GM21576 (cell line): ENCODE measurements around the gene CPNE1.

Experiments
- ATAC-seq: cut with Tn5 transposase; IDR thresholded peaks from one replicate; pipeline ENCODE4 v1.9.1; 2021; ENCODE audit warnings: mild to moderate bottlenecking, moderate library complexity; ENCODE audit not compliant: unreplicated experiment

The CPNE1 gene

DNA sequence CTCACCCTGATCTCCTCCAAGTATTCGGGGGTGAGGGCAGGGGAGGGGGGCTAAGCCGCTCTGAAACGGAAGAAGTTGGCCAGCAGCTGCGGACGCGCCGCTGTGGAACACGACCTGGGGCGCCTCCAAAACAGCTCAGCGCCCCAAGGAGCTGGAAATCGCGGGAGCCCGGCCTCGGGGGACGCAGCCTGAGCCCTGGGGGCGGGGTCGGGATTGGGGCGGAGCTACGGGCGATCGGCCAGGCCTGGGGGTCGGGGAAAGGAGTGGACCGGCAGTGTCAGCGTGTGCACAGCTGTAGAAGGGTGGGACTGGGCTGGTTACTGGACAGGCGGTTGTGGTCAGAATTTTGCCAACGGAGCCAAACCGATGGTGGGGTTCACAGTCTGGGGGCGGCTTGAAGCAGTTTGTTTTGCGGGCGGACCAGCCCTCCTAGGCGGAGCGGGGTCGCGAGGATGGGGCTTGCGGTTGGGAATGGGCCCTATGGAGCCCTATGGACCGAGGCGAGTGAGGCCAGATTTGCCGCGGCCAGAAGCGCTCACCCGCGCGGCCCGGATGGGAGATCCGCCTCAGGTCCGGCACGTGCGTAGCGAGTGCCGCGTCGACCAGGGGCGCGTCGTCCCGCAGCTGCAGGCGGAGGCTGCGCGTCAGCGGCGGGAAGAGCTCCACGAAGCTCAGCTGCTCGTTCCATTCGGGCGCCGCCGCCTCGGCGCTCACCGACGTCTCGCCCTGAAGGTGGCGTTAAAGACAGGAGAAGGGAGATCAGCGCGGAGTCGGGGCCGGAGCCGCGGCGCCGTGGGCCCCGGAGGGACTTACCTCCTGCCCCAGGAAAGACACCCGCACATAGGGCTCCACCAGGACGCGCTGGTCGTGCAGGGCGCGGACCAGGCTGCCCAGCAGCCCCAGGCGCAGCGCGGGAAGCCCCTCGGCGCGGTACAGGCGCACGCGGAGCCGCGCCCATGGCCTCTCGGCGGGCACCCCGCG, 63.4 kb downstream of the CPNE1 start:
- no peak for ATAC-seq

DNA sequence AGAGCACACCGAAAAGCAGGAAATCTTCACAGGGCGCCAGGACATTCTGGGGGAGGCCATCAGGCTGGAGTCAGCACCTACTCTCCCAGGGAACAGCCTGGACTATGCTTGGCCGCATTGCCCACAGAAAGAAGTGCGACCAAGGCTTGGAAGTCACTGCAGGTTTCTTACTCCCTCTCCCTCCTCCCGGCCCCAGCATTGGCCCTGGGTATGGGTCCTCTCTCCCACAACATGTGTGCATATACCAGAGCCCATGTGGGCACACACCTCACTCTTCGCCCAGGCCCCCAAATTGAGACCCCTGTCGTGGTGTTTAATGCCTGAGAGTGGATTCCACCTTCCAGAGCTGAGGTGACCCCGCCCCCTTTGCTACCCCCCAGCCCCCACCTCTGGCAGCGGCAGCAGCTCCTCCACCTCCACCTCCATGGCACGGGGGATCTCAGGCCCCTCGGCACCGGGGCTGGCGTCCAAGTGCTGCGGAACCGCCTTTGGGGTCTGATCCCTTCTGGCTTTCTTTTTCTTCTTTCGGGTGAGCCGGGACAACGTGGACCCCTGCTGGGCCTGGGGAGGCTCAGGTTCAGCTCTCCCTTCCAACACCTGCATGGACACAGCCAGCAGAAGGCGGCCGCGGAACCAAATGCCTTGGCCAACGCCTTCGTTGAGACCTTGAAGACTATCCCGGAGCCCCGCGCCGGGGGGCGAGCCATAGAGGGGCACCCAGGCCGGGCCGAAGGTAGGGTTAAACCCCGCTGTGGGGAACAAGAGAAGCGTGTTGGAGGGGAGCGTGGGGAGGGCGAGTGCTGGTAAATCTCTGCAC, 64.3 kb downstream of the CPNE1 start:
- ATAC-seq, result no peak

- ATAC-seq, result no peak
Measured at GRCh38 chr20:35599776-35600120, 65.0 kb downstream of the CPNE1 start.

DNA sequence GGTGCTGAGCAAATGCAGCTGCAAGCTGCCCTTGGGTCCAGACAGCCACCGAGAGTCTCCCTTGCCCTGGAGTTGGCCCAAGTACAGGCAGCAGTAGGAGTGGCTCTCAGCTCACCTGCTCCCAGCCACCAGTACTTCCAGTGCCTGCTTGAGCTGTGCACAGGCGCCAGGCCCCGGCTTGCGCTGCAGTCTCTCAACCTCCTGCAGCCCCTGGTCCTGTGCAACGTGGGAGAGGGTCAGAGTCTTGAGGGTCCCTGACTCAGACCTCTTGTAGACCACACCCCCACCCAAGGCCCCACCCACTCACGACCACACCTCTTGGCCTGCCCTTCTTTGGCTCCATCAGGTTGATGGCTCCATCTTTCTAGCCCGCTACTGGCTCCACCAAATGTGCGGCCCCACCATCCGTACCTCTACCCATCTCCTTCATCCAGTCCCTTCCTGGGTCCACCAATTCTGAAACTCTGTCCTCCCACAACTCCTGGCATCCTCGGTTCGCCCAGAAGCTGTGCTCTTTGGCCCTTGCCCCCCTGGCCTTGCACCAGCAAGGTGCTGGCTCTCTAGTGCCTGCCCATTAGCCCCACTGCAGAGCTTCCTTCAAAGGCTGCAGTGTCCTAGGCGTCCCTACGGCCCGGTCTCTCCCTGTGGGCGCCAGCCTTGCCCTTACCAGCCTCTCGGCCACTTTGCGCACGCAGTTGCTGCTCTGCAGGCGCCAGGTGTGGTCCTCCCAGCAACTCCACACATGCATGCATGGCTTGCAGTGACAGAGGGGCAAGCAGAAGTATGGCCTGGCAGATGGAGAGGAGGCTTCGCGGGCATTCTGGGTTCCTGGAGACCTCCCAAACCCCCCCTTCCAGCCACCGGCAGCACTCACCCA, 65.6 kb downstream of the CPNE1 start:
- ATAC-seq, result no peak

- ATAC-seq, result no peak
Measured at GRCh38 chr20:35598476-35598875, 66.2 kb downstream of the CPNE1 start.

DNA sequence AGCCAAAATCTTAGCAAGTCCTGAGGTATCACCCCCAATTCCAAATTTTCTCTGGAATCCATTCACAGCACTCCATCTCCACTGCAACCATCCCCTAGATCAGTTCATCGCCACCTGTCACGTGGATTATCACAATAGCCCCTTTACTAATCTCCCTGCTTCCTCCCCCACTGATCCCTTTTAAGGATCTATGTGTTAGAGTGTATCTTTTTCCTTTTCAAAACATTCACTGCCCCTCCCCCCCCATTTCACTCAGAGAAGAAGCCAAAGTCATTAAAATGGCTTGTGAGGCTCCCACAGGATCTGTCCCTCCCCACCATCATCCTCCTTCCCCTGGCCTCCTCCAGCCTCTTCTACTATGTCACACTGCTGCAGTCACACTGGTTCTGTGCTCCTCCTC, 67.5 kb downstream of the CPNE1 start:
- no peak for ATAC-seq

DNA sequence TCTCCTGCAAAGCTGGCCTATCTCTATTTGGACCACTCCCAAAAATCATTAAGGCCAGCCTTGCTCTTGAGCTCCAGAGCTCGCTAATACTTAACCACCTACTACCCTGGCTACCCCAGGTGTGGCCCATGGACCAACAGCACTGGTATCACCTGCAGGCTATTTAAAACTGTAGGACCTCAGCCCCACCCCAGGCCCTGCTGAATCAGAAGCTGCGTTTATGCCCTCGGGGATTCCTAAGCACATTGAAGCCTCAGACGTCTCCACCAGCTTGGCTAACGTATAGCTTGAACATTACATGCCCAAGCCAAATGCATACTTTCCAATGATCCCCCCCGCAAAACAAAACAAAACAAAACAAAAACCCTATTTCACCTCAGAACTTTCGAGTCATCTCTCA, 68.8 kb downstream of the CPNE1 start:
- ATAC-seq, result no peak

DNA sequence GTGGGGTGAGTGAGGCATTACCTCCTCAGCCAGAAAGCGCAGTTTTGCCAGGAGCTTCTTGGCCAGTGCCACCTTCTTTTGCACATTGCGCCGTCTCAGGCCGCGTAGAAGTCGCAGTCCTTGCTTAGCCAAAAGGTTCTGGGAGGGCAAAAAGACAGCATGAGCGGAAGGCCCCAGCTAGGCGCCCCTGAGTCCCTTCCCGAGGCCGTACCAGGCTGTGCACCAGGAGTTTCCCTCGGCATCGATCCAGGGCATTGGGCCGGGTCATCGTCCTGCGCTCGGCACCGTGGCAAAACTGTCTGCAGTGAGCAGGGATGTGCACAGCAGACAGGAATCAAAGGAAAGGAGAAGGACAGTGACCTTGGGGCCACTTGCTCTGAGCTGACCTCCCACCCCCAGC, 69.2 kb downstream of the CPNE1 start:
- ATAC-seq, result no peak

DNA sequence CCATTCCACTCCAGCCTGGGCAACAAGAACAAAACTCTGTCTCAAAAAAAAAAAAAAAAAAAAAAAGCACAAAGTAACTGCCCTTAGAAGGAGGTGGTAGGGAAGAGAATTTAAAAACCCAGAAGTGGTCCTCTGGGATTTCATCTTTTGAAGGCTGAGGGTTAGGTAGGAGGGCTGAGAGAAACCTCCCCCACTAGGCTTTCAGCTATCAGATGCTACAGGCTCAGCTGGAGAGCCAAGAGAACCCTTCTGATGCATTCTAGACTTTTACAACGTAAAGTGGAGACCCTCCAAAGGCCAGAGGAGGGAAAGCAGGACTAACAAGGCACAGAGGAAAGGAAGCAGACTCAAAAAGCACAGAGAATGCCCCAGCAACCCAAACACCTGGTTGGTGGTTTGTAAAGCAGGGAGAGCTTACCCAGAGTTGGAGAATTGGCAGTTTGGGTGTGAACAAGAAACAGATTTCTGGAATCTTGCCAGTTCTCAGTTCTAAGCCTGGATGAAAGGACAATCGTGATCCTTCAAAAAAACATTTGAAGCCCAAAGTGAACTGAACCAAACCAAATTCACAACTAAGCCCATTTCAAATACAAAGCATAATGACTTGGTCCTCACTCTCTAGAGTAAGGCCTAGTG, 72.2 kb downstream of the CPNE1 start:
- no peak for ATAC-seq

DNA sequence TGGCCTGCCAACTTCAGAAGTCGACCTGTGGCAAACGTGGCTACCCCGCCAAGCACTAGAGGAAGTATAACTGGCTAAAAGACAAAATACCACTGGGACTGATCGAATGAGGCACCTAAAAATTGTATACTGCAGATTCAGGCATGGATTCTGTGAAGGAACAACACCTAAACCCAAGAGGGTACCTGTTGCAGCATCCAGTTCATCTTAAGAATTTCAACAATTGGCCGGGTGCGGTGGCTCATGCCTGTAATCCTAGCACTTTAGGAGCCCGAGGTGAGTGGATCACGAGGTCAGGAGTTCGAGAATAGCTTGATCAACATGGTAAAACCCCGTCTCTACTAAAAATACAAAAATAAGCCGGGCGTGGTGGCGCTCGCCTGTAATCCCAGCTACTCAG, 76.3 kb downstream of the CPNE1 start:
- ATAC-seq, result no peak

GRCh38 chr20:35587436-35587835, 77.3 kb downstream of the CPNE1 start:
- ATAC-seq, result no peak

DNA sequence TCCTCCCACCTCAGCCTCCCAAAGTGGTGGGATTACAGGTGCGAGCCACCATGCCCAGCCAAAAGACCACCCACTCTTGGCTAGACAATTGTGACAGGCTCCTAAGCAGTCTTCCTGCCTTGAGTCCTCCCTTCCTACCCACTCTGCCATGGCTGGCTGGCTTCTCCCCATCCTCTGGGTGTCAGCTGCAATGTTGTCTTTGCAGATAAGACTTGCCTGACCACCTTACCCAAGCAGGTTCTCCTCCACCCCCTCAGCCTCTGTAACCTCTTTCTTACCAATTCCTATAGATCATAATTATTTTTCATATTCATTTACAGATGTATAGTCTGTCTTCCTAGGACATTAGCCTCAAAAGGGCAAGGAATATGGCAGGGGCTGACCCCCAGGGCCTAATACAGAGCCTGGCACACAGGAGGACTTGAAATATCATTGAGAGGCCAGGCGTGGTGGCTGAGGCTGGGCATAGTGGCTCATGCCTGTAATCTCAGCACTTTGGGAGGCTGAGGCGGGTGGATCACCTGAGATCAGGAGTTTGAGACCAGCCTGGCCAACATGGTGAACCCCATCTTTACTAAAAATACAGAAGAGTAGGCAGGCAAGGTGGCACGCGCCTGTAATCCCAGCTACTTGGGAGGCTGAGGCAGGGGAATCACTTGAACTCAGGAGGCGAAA, 77.8 kb downstream of the CPNE1 start:
- ATAC-seq, result no peak

DNA sequence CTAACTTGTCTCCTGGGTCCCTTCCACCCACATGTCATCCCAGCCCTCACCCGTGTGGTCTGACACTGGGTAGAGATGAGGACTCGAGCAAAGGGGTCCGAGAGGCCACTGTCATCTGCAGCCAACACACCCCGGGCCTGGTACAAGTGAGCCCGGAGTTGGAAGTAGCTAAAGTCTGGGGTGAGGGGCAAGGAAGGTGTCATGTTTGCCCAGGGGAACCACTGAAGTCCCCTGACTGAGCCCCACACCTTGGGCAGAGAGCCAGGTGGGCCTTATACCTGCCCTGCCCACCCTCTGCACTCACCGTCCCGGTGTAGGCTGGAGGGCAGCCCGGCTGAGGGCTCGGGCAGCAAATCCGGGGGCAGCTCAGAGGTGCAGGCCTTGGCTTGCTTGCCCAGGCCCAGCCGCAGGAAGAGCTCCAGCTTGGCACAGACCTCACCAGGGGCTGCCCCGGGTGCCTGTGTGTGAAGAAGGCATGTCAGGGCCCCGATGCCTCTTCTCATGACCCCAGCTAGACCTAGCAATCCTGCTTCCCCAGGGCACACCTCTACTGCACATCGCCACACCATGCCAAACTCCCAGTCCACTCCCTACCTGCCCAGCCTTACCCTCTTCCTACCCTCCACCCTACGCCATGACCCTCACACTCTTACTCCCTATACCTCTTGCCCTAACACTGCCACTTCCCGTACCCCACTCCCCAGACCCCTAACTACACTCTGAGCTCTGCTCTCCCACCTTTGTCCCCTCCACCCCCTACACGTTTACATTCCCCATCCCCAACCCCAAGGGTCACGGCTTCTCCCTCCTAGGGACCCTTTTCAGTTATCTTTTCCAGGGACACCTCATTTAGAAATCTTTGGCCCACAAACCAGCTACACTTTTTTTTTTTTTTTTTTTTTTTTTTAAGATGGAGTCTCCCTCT, 80.8 kb downstream of the CPNE1 start:
- no peak for ATAC-seq

DNA sequence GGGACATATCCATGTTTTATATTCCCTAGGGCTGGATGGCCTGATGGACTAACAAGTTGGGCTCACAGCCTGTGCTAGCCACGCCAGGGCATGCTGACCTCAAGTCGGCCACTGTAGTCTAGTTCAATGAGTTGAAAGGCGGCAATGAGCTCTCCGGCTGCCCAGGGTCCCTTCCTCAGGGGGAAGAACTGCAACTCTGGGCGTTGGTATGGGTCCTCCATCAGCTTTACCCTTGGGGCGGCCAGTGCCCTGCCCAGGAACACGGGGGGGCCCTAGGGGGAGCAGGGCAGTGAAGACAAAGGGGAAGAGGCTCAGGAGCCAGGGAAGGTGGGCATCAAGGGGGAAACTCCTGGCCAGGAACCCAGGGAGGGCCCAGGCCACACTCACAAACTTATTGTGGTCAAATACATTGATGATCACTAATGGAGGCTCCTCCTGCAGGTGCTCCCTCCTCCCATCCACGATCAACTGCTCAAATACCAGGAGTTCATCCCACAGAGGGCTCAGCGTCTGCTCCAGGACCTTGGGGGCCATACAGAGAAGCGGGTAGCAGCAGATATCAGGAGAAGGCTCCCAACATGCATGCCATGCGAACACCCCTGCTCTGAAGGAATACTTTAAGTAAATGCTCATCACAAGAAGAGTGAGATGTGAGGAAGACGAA, 81.8 kb downstream of the CPNE1 start:
- ATAC-seq, result no peak

- ATAC-seq, result no peak
Measured at GRCh38 chr20:35582131-35582530, 82.6 kb downstream of the CPNE1 start.

GRCh38 chr20:35579196-35579595, 85.5 kb downstream of the CPNE1 start:
- ATAC-seq, result no peak

DNA sequence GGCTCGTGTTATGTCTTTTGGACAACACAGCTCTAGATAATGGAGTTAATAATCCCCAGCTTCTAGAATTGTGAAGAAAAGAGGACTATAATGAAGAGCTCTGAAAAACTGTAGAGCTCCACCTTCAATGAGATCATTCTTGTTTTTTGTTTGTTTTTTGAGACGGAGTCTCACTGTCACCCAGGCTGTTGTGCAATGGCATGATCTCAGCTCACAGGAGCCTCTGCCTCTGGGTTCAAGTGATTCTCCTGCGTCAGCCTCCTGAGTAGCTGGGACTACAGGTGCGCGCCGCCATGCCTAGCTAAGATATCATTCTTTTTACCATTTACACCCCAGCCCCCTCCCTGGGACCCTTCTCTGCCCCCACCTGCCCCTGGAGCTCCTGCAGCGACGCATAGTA, 86.2 kb downstream of the CPNE1 start:
- ATAC-seq, result no peak

- no peak for ATAC-seq
Measured at GRCh38 chr20:35576816-35577215, 87.9 kb downstream of the CPNE1 start.
